K562 treated with DMSO at 1 percent for 48 hours (cell line): ENCODE results near the gene SLC7A9. TPM values are rescaled to one million over a fixed set of nuclear protein-coding genes. Genes with fewer than 3 reads are reported as not detected.

Experiments used
- total RNA-seq: library from RNA; unstranded; fragments of 300-600 nt; gene quantifications from 2 replicates; pipeline ENCODE4 v1.2.3, GENCODE V29; 2022; ENCODE audit warnings: low replicate concordance; ENCODE audit errors: extremely low read depth

The SLC7A9 gene
- total RNA-seq = not detected in 2 replicates

GRCh38 chr19:32869369-32869965 is at the start of gene SLC7A9:
Gene SLC7A9 (minus strand): TSS chr19:32869767. CDS start chr19:32868534, 1,233 bp downstream.

Other genes starting within 250 kb of the SLC7A9 start
- gene ANKRD27, start 194.6 kb downstream of the SLC7A9 start, total RNA-seq = not detected in 2 replicates
- gene RGS9BP, start 193.9 kb downstream of the SLC7A9 start, total RNA-seq = not detected in 2 replicates
- gene NUDT19, start 177.9 kb downstream of the SLC7A9 start, total RNA-seq = not detected in 2 replicates
- not detected in 2 replicates for gene TDRD12, start 150.0 kb downstream of the SLC7A9 start, total RNA-seq
- not detected in 2 replicates for gene CEP89, start 102.2 kb upstream of the SLC7A9 start, total RNA-seq
- not detected in 2 replicates for gene FAAP24, start 102.5 kb upstream of the SLC7A9 start, total RNA-seq
- gene RHPN2, start 195.1 kb upstream of the SLC7A9 start, total RNA-seq = not detected in 2 replicates
- not detected in 2 replicates for gene GPATCH1, start 211.4 kb upstream of the SLC7A9 start, total RNA-seq